ENCODE data around the gene TLR2. TPM values are rescaled to one million over a fixed set of nuclear protein-coding genes. Genes with fewer than 3 reads are reported as not detected.
A peak's percentile ranks its signal among the peaks of the same experiment; 100 is the strongest.

The TLR2 gene
- total RNA-seq, 1 donor: 0.36 TPM

DNA sequence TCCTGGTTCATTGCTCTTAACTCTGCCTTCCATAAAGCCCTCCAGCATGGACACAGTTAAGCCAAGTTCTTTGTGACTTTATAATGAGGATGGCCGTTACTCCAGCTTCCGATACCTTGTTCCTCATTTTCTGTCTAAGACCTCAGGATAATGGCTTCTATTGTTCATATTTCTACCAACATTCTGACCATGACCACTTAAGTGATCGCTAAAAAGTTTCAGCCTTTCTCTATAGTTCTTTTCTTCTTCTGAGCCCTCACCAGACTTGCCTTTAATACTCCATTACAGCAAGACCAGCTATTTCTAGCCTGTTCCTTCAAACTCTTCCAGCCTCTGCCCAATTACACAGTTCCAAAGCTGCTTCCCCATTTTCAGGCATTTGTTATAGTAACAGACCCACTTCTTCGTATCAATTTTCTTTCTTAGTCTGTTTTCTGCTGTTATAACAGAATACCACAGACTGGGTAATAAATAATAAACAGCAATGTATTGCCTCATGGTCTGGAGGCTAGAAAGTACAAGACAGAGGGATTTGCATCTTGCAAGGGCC is 63.4 kb downstream of the TLR2 start:
- DNase-seq (ENCODE audit: insufficient read length, low spot score, missing footprints): no peak
- no peaks in the 10 kb centered on the region for H3K27me3 ChIP-seq (ENCODE audit: insufficient read depth, low read length)
- H3K27ac ChIP-seq (ENCODE audit: low read depth, low read length): no peak overlapping the region
- no peaks in the 10 kb centered on the region for H3K79me2 ChIP-seq (ENCODE audit: insufficient read depth, low read length)
- no peaks in the 10 kb centered on the region for H3K9me3 ChIP-seq (ENCODE audit: low read depth, low read length)
- no peaks in the 10 kb centered on the region for H3K4me1 ChIP-seq (ENCODE audit: insufficient read depth, low read length)
- no peaks in the 10 kb centered on the region for H3K36me3 ChIP-seq (ENCODE audit: insufficient read depth, low read length)
- no peak overlapping the region for H2AFZ ChIP-seq (ENCODE audit: low read length)
- H4K20me1 ChIP-seq (ENCODE audit: insufficient read depth, low read length): no peaks in the 10 kb centered on the region
- no peak overlapping the region for H3K4me2 ChIP-seq (ENCODE audit: insufficient read depth, low read length)
- no peak overlapping the region for H3K4me3 ChIP-seq (ENCODE audit: insufficient read depth, low read length)
- TF ChIP-seq, protein P1, sequence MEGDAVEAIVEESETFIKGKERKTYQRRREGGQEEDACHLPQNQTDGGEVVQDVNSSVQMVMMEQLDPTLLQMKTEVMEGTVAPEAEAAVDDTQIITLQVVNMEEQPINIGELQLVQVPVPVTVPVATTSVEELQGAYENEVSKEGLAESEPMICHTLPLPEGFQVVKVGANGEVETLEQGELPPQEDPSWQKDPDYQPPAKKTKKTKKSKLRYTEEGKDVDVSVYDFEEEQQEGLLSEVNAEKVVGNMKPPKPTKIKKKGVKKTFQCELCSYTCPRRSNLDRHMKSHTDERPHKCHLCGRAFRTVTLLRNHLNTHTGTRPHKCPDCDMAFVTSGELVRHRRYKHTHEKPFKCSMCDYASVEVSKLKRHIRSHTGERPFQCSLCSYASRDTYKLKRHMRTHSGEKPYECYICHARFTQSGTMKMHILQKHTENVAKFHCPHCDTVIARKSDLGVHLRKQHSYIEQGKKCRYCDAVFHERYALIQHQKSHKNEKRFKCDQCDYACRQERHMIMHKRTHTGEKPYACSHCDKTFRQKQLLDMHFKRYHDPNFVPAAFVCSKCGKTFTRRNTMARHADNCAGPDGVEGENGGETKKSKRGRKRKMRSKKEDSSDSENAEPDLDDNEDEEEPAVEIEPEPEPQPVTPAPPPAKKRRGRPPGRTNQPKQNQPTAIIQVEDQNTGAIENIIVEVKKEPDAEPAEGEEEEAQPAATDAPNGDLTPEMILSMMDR (IDR thresholded peaks at IDR 0.05; ENCODE audit: extremely low read depth, low read depth, low read length): no peak

DNA sequence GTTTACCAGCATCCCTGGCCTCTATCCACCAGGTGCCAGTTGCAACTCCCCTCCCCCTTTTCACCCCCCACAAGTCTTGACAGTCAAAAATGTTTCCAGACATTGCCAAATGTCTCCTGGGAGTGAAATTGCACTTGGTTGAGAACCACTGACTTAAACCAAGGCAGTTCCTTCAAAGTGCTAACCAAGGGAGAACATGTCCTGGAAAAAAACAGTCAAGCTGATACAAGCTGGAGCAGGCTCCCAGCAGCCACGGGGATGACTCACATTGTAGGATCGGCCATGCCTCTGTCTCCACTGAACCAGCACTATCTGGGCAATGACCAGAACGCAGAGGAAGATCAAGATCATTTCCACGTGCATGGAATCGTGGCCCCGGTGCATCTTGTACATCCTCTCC is 64.3 kb downstream of the TLR2 start:
- no peaks in the 10 kb centered on the region for H3K36me3 ChIP-seq (ENCODE audit: insufficient read depth, low read length)
- no peak overlapping the region for H3K4me3 ChIP-seq (ENCODE audit: insufficient read depth, low read length)
- no peaks in the 10 kb centered on the region for H4K20me1 ChIP-seq (ENCODE audit: insufficient read depth, low read length)
- peak; percentile 88 for DNase-seq (ENCODE audit: insufficient read length, low spot score, missing footprints)
- H3K9me3 ChIP-seq (ENCODE audit: low read depth, low read length): no peaks in the 10 kb centered on the region
- TF ChIP-seq, protein P1 (IDR thresholded peaks at IDR 0.05; ENCODE audit: extremely low read depth, low read depth, low read length): no peak
- H3K27ac ChIP-seq (ENCODE audit: low read depth, low read length): no peak overlapping the region
- H3K79me2 ChIP-seq (ENCODE audit: insufficient read depth, low read length): no peaks in the 10 kb centered on the region
- no peak overlapping the region for H3K4me2 ChIP-seq (ENCODE audit: insufficient read depth, low read length)
- no peak overlapping the region for H2AFZ ChIP-seq (ENCODE audit: low read length)
- H3K27me3 ChIP-seq (ENCODE audit: insufficient read depth, low read length): no peaks in the 10 kb centered on the region
- no peaks in the 10 kb centered on the region for H3K4me1 ChIP-seq (ENCODE audit: insufficient read depth, low read length)

DNA sequence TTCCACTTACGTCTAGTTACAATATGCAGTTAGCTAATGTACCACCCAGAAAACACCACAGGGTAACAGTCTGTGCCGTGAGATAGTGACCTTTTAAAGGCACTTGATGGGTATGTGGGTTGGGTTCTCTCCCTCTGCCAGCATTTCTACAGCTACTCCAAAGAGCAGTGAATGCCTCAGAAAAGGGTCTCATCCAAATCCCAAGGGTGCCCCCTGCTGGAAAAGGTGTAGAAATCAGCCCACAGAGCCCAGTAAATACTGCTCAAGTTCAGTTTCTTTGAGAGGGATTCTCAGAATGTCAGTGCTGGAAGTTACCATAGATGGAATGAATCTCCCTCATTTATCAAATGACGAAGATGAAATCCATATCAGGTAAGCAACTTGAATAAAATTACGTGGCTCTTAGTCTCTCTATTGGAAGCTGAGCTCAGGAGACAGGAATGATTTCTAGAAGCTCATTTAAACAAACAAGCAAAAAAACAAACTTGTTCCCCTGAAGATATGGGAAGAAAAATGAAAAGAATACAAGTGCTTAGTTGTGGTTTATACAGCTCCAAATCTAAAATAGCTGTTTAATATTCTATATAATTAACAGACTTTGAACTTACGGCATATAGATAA is 66.2 kb downstream of the TLR2 start:
- no peak overlapping the region for H3K27ac ChIP-seq (ENCODE audit: low read depth, low read length)
- no peaks in the 10 kb centered on the region for H4K20me1 ChIP-seq (ENCODE audit: insufficient read depth, low read length)
- H2AFZ ChIP-seq (ENCODE audit: low read length): no peak overlapping the region
- no peaks in the 10 kb centered on the region for H3K4me1 ChIP-seq (ENCODE audit: insufficient read depth, low read length)
- no peaks in the 10 kb centered on the region for H3K79me2 ChIP-seq (ENCODE audit: insufficient read depth, low read length)
- H3K27me3 ChIP-seq (ENCODE audit: insufficient read depth, low read length): no peaks in the 10 kb centered on the region
- no peaks in the 10 kb centered on the region for H3K9me3 ChIP-seq (ENCODE audit: low read depth, low read length)
- no peaks in the 10 kb centered on the region for H3K36me3 ChIP-seq (ENCODE audit: insufficient read depth, low read length)
- no peak overlapping the region for H3K4me2 ChIP-seq (ENCODE audit: insufficient read depth, low read length)
- no peak overlapping the region for H3K4me3 ChIP-seq (ENCODE audit: insufficient read depth, low read length)
- TF ChIP-seq, protein P1 (IDR thresholded peaks at IDR 0.05; ENCODE audit: extremely low read depth, low read depth, low read length): peak; percentile 78
- peak; percentile 73 for DNase-seq (ENCODE audit: insufficient read length, low spot score, missing footprints)

DNA sequence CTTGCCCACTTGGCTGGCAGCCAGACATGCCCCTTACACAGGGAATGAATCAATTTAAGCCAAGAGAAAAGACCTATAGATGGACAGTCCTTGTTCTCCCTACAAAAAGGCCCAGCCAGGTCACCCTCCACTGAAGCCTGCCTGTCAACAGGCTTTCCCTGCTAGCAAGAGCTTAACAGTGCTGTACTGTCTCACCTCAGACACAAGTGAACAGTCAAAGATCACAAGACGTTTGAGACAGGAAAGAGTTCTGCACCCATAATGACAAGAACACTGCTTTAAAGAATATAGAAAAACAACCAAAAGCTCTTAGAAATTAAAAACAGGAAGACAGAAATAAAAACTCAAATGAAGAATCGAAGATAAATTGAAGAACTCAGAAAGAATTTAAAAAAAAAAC is 71.1 kb downstream of the TLR2 start:
- H3K4me3 ChIP-seq (ENCODE audit: insufficient read depth, low read length): no peak overlapping the region

More for the DNA sequence above, 71.1 kb downstream of the TLR2 start:
- no peaks in the 10 kb centered on the region for H3K9me3 ChIP-seq (ENCODE audit: low read depth, low read length)
- H3K27ac ChIP-seq (ENCODE audit: low read depth, low read length): no peak overlapping the region
- TF ChIP-seq, protein P1 (IDR thresholded peaks at IDR 0.05; ENCODE audit: extremely low read depth, low read depth, low read length): no peak
- no peak overlapping the region for H2AFZ ChIP-seq (ENCODE audit: low read length)
- no peaks in the 10 kb centered on the region for H3K4me1 ChIP-seq (ENCODE audit: insufficient read depth, low read length)
- no peak for DNase-seq (ENCODE audit: insufficient read length, low spot score, missing footprints)
- H3K79me2 ChIP-seq (ENCODE audit: insufficient read depth, low read length): no peaks in the 10 kb centered on the region
- H4K20me1 ChIP-seq (ENCODE audit: insufficient read depth, low read length): no peaks in the 10 kb centered on the region
- no peaks in the 10 kb centered on the region for H3K36me3 ChIP-seq (ENCODE audit: insufficient read depth, low read length)
- peaks cover 23% of the 10 kb centered on the region for H3K27me3 ChIP-seq (ENCODE audit: insufficient read depth, low read length)
- no peak overlapping the region for H3K4me2 ChIP-seq (ENCODE audit: insufficient read depth, low read length)

Other genes with a start within 250 kb of the TLR2 start
- 8.3 and 9.0 TPM in 2 replicates for gene TMEM131L, start 217.9 kb upstream of the TLR2 start, total RNA-seq
- gene RNF175, start 75.7 kb downstream of the TLR2 start, total RNA-seq: under 0.01 TPM in 2 replicates
- 0.29 TPM in 1 of 2 replicates, not detected in the other for gene SFRP2, start 104.8 kb downstream of the TLR2 start, total RNA-seq